Right ventricle myocardium inferior (tissue), 1 donor: ENCODE data around the gene SLC38A6. TPM values are rescaled to one million over a fixed set of nuclear protein-coding genes. Genes with fewer than 3 reads are reported as not detected.

Experiments
- ATAC-seq: fragments of 200-7000 bp; cut with Tn5 transposase; one replicate; pipeline ENCODE4 v1.9.1; 2020; ENCODE audit warnings: mild to moderate bottlenecking, moderate library complexity
- DNase-seq: peaks from one replicate; pipeline ENCODE4 v3.0.0; 2021; ENCODE audit errors: missing footprints
- intact Hi-C: fragments of 100-400 bp; cut with DNase I; formaldehyde crosslinking; loops from one replicate; pipeline ENCODE4 v1.11.0; 2022
- long read RNA-seq: library from polyadenylated mRNA; unstranded; transcript quantifications from one replicate; pipeline ENCODE4 v2.0.0, GENCODE V29; 2021
- total RNA-seq: library from RNA; stranded (reverse); fragmentation: NEBNext Ultra II Directional; extraction: Animal tissue kit (Norgen Biotek cat#: 25700); gene quantifications from one replicate; pipeline ENCODE4 v1.2.1, GENCODE V29; 2021
- donor health status: DM: no; HTN: yes; CAD: no; lungs with severe emphysema.

SLC38A6 gene
- 4.3 TPM for total RNA-seq
- long read RNA-seq, result 0 reads

DNA sequence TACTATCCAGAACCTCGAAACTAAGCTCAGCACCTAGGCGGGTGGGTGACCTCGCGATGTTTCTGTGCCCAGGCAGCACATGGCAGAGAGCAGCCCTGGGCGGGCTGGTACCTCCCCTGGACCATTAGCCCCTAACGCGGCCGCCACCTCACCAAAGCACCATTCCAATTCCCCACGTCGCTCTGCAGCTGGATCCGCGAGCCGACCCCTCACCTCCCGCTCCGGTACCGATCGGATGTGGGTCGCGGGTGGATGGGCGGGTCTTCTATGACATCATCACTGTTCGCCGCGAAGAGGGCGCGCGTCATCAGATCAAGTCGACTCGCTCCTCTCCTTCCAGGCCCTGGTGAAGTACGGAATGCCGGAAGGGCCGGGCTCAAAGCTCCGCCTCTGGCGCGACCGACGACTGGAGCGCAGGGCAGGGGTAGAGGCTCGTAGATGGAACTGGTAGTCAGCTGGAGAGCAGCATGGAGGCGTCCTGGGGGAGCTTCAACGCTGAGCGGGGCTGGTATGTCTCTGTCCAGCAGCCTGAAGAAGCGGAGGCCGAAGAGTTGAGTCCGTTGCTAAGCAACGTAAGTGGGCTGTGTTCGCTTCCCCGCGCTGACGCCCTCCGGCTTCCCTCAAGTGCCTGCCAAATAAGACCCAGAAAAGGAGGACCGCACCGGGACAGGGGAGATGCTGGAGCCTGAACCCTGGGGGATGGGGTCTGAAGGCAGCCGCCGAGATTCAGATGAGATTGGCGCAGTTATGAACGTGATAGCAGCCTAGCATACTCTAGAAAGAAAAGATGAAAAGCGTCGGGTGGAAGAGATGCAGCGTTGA lies at the start of gene SLC38A6, which contains the start of gene TRMT5:
Gene SLC38A6, plus strand, starts transcription at position 435 of the 822 bp plus-strand sequence. Its CDS starts 33 bp downstream, at position 468.
Gene TRMT5, minus strand, starts transcription at position 269 of the 822 bp plus-strand sequence. Its CDS starts 106 bp downstream, at position 163.
- intact Hi-C loops, result loop anchor here (2.0 to 5.0 kb wide), 4 partner anchors 246 to 1499 kb away; partner anchors contain the start of genes JKAMP, L3HYPDH, MNAT1 and PCNX4
- ATAC-seq (peak; percentile 98), DNase-seq (peak; percentile 95)

DNA sequence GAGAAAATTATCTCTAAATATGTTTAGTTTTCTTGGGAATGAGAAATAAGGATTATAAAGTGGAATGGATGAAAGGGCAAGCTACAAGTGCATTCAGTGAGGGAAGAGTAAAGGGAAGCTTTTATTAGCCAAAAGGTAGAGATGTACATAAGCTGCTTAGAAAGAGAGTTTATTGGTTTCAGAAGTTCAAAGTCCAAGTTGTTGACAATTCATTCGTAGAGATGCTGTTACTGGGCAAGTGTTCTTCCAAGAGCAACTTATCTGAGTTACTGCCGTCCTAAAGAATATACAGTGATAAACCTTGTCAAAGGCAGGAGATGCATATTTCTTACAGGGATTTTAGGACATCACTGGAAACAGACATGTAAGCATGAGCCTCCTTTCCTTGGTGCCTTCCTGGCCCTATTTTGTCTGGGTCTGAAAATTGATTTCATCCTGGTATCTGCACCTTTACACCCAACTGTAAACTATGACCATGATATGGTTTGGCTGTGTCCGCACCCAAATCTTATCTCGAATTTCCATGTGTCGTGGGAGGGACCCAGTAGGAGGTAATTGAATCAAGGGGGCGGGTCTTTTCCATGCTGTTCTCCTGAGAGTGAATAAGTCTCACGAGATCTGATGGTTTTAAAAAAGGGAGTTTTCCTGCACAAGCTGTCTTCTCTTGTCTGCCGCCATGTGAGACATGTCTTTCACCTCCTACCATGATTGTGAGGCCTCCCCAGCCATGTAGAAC lies 47.0 kb upstream of the SLC38A6 start:
- intact Hi-C loops, result no loop called here
- DNase-seq (no peak), ATAC-seq (no peak)

DNA sequence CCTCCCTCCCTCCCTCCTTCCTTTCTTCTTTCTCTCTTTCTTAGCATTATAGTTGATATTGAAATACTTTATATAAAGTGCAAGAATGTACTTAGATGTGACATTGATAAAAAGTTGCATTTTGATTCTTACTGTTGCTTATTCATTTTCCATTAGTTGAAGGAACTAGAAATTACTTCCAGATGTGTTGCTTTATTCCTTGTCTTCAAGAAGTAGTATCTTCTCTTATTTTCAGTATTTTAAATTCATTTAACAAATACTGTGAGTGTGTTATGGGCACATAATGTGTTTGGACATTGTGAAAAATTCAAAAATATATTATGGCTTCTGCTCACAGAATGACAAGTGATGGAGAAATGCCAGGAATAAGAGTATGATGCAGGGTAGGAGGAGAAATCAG lies 45.7 kb upstream of the SLC38A6 start:
- DNase-seq (no peak), ATAC-seq (no peak)
- intact Hi-C loops, result no loop called here

DNA sequence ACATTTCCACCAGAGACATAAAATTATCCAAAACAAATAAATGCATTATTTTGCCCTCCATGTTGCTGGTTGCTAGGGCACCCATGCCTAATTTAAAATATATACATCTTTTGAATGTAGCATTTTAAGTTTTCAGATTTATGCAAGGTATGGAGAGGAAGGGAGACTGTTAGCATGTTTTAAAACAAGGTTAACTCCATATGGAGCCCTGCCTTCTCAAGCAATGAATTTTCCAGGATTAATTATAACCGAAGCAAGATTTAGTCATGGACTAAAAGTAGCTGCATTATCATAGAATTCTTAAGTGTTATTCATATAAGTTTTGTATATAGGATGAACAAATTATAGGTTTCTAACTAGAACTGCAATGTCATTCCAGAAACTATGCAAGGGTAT lies 37.4 kb upstream of the SLC38A6 start:
- intact Hi-C loops, result no loop called here
- ATAC-seq, result no peak
- no peak for DNase-seq

DNA sequence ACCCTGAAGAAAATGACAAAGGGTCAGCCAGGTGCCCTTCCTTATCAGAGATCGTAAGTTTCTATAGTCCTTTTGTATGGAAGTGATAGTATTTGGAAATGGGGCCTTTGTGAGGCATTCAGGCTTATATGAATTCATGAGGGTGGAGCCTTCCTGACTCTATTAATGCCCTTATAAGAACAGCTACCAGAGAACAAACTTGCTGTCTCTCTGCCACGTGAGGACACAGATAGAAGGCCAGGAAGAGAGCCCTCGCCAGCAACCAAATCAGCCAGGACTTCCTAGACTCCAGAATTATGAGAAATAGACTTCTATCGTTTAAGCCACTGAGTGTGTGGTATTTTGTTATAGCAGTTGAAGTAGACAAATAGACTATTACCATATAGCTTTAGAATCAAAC lies 36.8 kb upstream of the SLC38A6 start:
- ATAC-seq, result no peak
- intact Hi-C loops, result no loop called here
- peak; percentile 17 for DNase-seq

DNA sequence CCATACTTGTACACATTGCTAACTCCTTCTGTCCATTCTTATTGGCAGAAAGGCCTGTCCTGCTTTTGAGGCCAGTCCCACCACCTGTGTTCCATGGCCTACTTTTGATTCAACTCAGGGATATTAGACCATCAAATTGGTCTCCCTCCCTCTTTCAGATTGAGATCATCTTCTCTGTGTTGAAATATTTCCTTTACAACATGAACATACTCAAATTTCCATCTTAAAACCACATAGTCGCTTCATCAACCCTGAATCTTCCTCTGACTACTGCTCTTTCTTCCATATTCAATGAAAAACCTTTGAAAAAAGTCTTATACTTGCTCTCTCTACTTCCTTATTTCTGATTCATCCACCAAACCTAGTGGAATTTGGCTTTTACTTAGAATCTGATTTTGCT lies 35.1 kb upstream of the SLC38A6 start:
- no peak for ATAC-seq
- no peak for DNase-seq
- intact Hi-C loops, result no loop called here

DNA sequence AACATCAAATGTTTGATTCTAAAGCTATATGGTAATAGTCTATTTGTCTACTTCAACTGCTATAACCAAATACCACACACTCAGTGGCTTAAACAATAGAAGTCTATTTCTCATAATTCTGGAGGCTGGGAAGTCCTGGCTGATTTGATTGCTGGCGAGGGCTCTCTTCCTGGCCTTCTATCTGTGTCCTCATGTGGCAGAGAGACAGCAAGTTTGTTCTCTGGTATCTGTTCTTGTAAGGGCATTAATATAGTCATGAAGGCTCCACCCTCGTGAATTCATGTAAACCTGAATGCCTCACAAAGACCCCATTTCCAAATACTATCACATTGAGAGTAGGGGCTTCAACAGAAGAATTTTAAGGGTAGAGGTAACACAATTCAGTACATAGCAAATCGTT lies 34.3 kb upstream of the SLC38A6 start:
- intact Hi-C loops, result no loop called here
- ATAC-seq (no peak), DNase-seq (no peak)

DNA sequence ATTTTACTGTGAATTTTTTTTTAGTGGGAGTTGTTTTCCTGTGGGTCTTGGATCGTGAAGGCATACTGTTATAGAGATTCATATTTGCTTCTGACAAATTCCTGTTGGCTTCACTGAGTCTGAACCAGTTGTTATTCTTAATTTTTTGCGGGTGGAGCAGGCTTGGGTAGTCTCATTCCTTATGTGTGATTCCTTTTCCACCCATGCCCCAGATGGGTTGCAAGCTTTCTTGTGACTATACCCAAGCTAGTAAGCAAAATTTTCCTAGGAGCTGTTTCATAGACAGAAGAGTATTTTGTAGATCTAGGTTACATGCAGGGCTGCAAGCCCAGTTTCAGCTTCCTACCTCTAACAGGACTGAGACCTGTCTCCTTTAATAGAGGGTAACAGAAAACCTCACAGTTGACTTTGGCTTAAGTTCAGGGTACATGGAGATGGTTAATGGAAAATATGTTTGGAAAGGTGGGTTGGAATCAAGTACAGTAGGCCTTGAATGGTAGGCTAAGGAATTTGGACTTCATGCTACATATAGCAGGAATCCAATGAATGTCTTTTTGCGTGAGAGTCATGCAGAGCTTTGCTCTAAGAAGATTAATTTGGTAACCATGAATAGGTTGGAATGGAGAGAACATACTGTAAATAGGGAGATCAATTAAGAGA lies 29.1 kb upstream of the SLC38A6 start:
- no peak for ATAC-seq
- intact Hi-C loops, result no loop called here

DNA sequence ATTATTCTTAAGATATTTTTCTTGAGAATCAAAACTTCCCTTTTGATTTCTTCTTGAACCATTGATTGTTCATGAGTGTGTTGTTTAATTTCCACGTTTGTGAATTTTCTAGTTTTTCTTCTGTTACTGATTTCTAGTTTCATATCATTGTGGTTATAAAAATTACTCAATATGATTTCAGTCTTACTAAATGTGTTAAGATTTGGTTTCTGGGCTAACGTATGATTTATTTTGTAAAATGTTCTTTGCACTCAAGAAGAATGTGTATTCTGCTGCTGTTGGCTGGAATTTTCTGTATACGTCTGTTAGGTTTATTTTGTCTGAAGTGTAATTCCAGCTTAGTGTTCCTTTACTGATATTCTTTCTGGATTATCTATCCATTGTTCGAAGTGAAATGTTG lies 24.8 kb upstream of the SLC38A6 start:
- no peak for ATAC-seq
- intact Hi-C loops, result no loop called here
- no peak for DNase-seq

More for the DNA sequence above, 29.1 kb upstream of the SLC38A6 start:
- DNase-seq, result no peak

DNA sequence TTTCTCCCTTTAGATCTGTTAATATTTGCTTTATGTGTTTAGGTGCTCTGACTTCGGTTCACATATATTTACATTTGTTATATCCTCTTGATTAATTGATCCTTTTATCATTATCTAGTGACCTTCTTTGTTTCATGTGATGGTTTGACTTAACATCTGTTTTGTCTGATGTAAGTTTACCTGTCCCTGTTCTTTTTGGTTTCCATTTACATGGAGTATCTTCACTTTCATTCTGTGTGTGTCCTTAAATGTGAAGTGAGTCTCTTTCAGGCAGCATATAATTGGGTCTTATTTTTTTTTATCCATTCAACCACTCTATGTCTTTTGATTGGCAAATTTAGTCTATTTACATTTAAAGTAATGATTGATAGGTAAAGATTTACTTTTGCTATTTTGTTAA lies 24.4 kb upstream of the SLC38A6 start:
- ATAC-seq (no peak), DNase-seq (no peak)
- intact Hi-C loops, result no loop called here

DNA sequence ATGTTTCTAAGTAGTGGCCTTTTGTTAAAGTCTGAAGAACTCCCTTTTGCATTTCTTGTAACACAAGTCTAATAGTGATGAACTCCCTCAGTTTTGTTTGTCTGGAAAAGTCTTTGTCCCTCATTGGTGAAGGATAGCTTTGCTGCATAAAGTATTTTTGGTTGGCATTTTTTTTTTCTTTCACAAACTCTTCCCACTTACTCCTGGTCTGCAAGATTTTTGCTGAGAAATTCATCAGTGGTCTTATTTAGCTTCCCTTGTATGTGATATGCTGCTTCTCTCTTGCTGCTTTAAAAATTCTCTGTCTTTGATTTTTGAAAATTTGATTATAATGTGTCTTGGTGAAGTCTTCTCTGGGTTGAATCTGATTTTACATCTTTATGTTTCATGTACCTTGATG lies 22.9 kb upstream of the SLC38A6 start:
- DNase-seq, result no peak
- intact Hi-C loops, result no loop called here
- no peak for ATAC-seq

DNA sequence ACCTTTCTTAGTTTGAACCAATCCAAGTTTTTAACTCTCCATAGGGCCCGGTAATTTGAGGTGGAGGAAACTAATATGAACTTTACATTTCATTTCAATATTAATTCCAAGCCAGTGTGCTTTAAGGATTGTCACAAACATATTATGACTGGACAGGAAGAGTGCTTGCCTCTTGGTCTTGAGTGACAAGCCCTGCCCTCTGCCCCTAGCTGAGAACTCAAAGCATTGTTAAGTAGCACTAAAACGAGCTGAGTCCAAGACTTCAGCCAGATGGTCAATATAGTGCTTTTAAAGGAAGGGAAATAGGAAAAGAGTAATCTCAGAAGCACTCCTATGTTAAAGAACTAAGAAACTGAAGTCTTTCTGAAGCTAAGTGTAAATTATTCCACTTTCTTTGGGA lies 17.3 kb upstream of the SLC38A6 start:
- intact Hi-C loops, result no loop called here
- ATAC-seq (no peak), DNase-seq (no peak)

DNA sequence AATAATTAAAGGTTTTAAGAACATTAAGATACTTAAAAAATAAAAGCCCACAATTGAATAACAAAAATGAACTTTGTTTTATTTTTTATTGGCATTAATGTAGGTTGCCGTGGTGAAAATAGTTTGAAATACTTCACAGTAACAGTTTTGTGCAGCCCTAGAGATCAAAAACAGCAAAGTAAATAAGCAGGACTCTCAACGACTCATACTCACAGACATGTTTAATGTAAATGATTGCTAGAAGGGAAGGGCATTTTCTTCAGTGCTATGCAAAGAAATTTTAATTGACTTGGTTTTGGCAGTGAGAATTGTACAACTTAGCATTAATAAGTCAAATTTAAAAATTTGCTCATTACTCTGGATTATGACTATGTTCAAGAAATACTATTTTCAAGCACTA lies 16.1 kb upstream of the SLC38A6 start:
- DNase-seq, result no peak
- intact Hi-C loops, result no loop called here
- ATAC-seq, result no peak

DNA sequence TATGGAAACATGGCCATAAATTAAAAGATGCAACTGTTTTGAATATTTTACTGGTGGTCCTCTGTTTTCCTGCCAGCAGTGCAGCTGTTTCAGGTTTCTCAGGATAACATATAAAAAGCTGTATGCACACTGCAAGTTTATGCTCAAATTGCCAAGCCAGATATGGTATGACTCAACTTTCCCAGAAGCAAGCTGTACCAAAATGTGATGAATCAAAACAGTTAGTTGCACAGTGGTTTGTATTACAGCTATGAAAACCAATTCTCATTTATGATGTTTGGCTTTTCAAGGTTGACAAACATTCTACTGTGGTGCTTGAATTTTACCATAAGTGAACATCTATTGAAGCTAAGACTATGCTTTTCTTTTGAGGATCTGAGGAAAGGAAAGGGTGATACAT lies 15.6 kb upstream of the SLC38A6 start:
- intact Hi-C loops, result no loop called here
- DNase-seq, result no peak
- ATAC-seq, result no peak

DNA sequence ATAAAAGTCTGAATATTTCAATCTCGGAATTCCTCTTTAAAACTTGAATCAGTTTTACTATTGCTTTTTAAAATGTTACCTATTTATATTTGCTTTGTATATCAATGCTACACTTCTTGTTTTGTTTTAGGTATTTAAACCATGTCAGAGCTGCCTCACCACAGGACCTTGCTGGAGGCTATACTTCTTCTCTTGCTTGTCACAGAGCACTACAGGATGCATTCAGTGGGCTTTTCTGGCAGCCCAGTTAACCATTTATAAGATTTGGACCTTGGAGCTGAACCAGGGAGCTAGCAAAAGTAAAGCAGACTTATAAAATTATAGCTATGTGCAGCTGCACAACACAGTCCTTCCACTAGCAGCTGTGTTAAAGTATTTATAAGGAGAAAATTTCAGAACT lies 12.9 kb upstream of the SLC38A6 start:
- intact Hi-C loops, result no loop called here
- ATAC-seq (no peak), DNase-seq (no peak)

DNA sequence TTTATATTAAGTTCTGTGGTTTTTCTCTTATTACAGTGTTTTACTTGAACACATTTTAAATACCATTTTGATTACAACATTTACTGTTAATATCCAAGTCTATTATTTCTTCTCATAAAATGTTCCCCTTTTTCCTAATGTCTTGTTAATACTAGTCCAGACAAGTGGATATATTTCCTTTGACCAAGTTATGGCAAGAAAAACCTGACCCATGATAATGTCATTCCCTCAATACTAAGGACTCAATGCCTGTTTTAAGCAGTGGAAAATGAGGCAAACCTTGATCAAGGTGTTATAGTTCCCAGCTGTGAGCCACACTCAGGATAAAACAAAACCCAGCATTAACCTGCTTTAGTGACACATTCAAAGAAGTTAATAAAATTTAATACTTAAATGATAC lies 12.4 kb upstream of the SLC38A6 start:
- ATAC-seq (no peak), DNase-seq (no peak)
- intact Hi-C loops, result no loop called here

DNA sequence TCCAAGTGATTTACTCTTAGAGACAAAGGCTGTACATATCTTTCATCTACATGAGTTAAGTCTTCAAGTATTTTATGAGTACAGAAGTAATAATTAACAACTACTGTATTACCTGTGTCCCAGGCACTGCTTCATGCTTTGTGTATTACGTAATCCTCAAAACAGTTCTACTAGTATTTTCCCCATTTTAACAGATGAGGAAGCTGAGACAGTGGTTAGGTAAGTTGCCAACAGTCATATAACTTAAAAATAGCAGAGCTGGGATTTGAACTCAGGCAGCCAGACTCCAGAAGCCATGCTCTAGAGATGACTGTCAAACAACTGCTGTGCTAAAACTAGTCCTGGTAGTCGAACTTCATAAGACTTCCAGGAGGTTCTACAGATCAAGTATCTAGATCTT lies 10.9 kb upstream of the SLC38A6 start:
- no peak for ATAC-seq
- DNase-seq, result no peak
- intact Hi-C loops, result no loop called here

DNA sequence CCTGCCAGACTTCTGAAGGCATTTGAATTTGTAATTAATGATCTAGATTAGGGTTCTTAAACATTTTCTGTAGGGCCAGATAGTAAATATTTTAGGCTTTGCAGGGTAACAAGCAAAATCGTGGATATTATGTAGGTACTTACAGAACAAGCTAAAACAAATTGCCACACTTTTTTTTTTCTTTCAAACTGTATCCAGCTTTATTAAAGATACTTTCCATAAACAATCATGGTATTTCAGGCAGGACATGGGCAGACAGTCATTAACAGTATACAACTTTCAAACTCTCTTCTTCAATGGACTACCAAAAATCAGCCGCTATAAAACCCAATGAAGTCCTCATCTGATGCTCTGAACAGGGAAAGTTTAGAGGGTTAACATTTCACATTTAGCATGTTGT lies 9.8 kb upstream of the SLC38A6 start:
- intact Hi-C loops, result no loop called here
- ATAC-seq (no peak), DNase-seq (no peak)

DNA sequence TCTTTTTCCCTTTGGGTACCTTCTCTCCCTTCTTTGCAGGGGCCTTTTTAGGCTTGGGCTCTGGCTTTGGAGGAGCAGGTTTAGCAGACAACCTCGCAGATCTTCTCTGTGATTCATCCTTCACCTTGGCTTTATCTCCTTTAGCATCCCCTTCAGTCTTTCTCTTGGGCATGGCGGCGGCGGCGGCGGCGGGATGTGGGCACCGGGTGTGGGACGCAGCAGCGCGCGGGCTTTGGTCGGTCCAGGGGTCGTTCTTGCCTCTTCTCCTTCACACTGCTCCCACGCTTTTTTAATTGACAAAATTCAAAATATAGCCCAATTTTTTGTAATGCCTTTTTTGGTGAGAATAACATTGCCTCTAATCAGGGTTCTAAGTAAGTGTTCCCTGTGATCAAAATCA lies 8.8 kb upstream of the SLC38A6 start:
- no peak for ATAC-seq
- intact Hi-C loops, result no loop called here
- no peak for DNase-seq

DNA sequence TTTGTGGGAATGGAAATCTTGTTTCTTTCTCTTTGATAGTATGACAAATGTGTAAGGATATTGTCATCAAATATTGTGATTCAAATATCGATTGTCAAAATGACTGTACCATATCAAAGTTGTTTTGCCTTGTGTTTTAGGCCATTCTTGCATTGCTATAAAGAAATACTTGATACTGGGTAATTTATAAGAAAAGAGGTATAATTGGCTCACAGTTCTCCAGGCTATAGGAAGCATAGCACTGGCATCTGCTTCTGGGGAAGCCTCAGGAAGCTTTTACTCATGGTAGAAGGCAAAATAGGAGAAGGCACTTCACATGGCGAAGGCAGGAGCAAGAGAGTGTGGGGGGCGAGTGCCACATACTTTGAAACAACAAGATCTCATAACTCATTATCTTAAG lies 8.0 kb upstream of the SLC38A6 start:
- no peak for ATAC-seq
- DNase-seq, result no peak
- intact Hi-C loops, result no loop called here
